PFSK-1 (cell line): ENCODE measurements around the gene SMPDL3B.

Source experiments
- FOXP2 ChIP-seq: optimal IDR thresholded peaks from 2 replicates; pipeline ENCODE3; 2011; ENCODE audit warnings: borderline replicate concordance, control low read depth, inconsistent platforms; ENCODE audit not compliant: insufficient read depth; ENCODE audit errors: extremely low read length, extremely low read depth
- POLR2AphosphoS5 ChIP-seq: IDR thresholded peaks from 2 replicates; pipeline ENCODE4 v1.6.1; 2012; ENCODE audit warnings: low read depth, mild to moderate bottlenecking, control low read depth, low read length, moderate library complexity
- REST ChIP-seq, 2 experiments: IDR thresholded peaks; 2 replicates each; pipeline versions ENCODE4 v1.6.1 to v1.8.0; 2011 to 2012; ENCODE audit warnings: low read depth in 2 of 2, low read length in 2 of 2, control low read depth in 1 of 2, inconsistent platforms in 1 of 2, mild to moderate bottlenecking in 1 of 2, moderate library complexity in 1 of 2; ENCODE audit not compliant: insufficient read depth in 1 of 2
- SIN3A ChIP-seq: IDR thresholded peaks from 2 replicates; pipeline ENCODE4 v1.6.1; 2012; ENCODE audit warnings: mild to moderate bottlenecking, low read length, moderate library complexity, borderline replicate concordance; ENCODE audit not compliant: insufficient read depth
- TAF1 ChIP-seq: IDR thresholded peaks from 2 replicates; pipeline ENCODE4 v1.6.1; 2012; ENCODE audit warnings: low read length, control low read depth, borderline replicate concordance; ENCODE audit not compliant: insufficient read depth

GRCh38 chr1:27935721-27936120 lies 921 bp downstream of the SMPDL3B start:
- TF ChIP-seq POLR2AphosphoS5 = no peak
- no peak for TF ChIP-seq REST (IDR thresholded peaks at IDR 0.05; ENCODE audit: insufficient read depth in 1 of 2, low read depth in 2 of 2, low read length in 2 of 2)
- TF ChIP-seq TAF1 = no peak
- no peak for TF ChIP-seq SIN3A
- no peak for TF ChIP-seq FOXP2
